H9 (cell line): Measurements from ENCODE around the gene FAM72D. TPM values are rescaled to one million over a fixed set of nuclear protein-coding genes. Genes with fewer than 3 reads are reported as not detected.
"Not testable (repeated sequence)": the region's sequence is repeated elsewhere in the genome, so short reads cannot be mapped to it uniquely, and the experiment has no call there.

ENCODE experiments used
- DNase-seq: peaks from one replicate; pipeline ENCODE4 v3.0.0-alpha.2; 2017
- H2AFZ ChIP-seq: one replicate; pipeline ENCODE4 v1.6.1; 2013; ENCODE audit warnings: mild to moderate bottlenecking, low read length, control low read depth, moderate library complexity
- H2AK5ac ChIP-seq: 2 replicates; pipeline ENCODE4 v1.6.1; 2013; ENCODE audit warnings: low read length, control low read depth, mixed read lengths; ENCODE audit not compliant: insufficient read length
- H2BK120ac ChIP-seq: one replicate; pipeline ENCODE4 v1.6.1; 2013; ENCODE audit warnings: low read depth, mild to moderate bottlenecking, low read length, control low read depth, inconsistent platforms; ENCODE audit not compliant: poor library complexity, severe bottlenecking
- H2BK12ac ChIP-seq: 2 replicates; pipeline ENCODE4 v1.6.1; 2013; ENCODE audit warnings: low read length, control low read depth, mixed read lengths, low read depth; ENCODE audit not compliant: insufficient read length
- H2BK15ac ChIP-seq: 2 replicates; pipeline ENCODE4 v1.6.1; 2013; ENCODE audit warnings: low read depth, low read length, control low read depth
- H2BK20ac ChIP-seq: one replicate; pipeline ENCODE4 v1.6.1; 2013; ENCODE audit warnings: low read depth, mild to moderate bottlenecking, low read length, control low read depth, inconsistent platforms; ENCODE audit not compliant: poor library complexity, severe bottlenecking
- H2BK5ac ChIP-seq: 2 replicates; pipeline ENCODE4 v1.6.1; 2013; ENCODE audit warnings: low read length, control low read depth, mixed read lengths; ENCODE audit not compliant: insufficient read length
- H3K14ac ChIP-seq: 2 replicates; pipeline ENCODE4 v1.6.1; 2013; ENCODE audit warnings: low read length, control low read depth; ENCODE audit not compliant: insufficient read depth
- H3K18ac ChIP-seq: 2 replicates; pipeline ENCODE4 v1.6.1; 2013; ENCODE audit warnings: low read depth, mild to moderate bottlenecking, mixed read lengths, low read length, control low read depth; ENCODE audit not compliant: insufficient read length
- H3K23ac ChIP-seq: 2 replicates; pipeline ENCODE4 v1.6.1; 2013; ENCODE audit warnings: low read length, control low read depth, mixed read lengths, low read depth; ENCODE audit not compliant: insufficient read length
- H3K23me2 ChIP-seq: 2 replicates; pipeline ENCODE4 v1.6.1; 2013; ENCODE audit warnings: low read depth, mild to moderate bottlenecking, mixed read lengths, low read length, control low read depth; ENCODE audit not compliant: insufficient read length, poor library complexity, severe bottlenecking
- H3K27ac ChIP-seq: 2 replicates; pipeline ENCODE4 v1.5.1; 2013; ENCODE audit warnings: low read length, control low read depth, mixed read lengths, low read depth; ENCODE audit not compliant: insufficient read length
- H3K27me3 ChIP-seq: 2 replicates; pipeline ENCODE4 v1.6.1; 2013; ENCODE audit warnings: low read length, control low read depth, inconsistent platforms; ENCODE audit not compliant: insufficient read depth
- H3K4ac ChIP-seq: 2 replicates; pipeline ENCODE4 v1.6.1; 2013; ENCODE audit warnings: low read depth, mild to moderate bottlenecking, control low read depth, inconsistent platforms, low read length, moderate library complexity
- H3K4me1 ChIP-seq: 2 replicates; pipeline ENCODE4 v1.6.1; 2013; ENCODE audit warnings: low read length, control low read depth, inconsistent platforms; ENCODE audit not compliant: insufficient read depth
- H3K4me2 ChIP-seq: 2 replicates; pipeline ENCODE4 v1.6.1; 2013; ENCODE audit warnings: low read length, control low read depth, mixed read lengths; ENCODE audit not compliant: insufficient read length, insufficient read depth
- H3K56ac ChIP-seq: 2 replicates; pipeline ENCODE4 v1.6.1; 2013; ENCODE audit warnings: low read depth, mild to moderate bottlenecking, mixed read lengths, low read length, control low read depth; ENCODE audit not compliant: insufficient read length
- H3K79me1 ChIP-seq: 2 replicates; pipeline ENCODE4 v1.6.1; 2013; ENCODE audit warnings: low read depth, mild to moderate bottlenecking, moderate library complexity, low read length, control low read depth, inconsistent platforms; ENCODE audit not compliant: insufficient read depth, poor library complexity, severe bottlenecking
- H3K79me2 ChIP-seq: 2 replicates; pipeline ENCODE4 v1.6.1; 2013; ENCODE audit warnings: low read length, control low read depth, inconsistent platforms; ENCODE audit not compliant: insufficient read depth
- H3K9ac ChIP-seq: 2 replicates; pipeline ENCODE4 v1.6.1; 2013; ENCODE audit warnings: low read length, control low read depth, mixed read lengths; ENCODE audit not compliant: insufficient read length; ENCODE audit errors: extremely low read depth
- H3K9me3 ChIP-seq: one replicate; pipeline ENCODE4 v1.6.1; 2013; ENCODE audit warnings: low read depth, low read length, inconsistent platforms; ENCODE audit not compliant: control insufficient read depth
- H3T11ph ChIP-seq: one replicate; pipeline ENCODE4 v1.6.1; 2013; ENCODE audit warnings: mild to moderate bottlenecking, low read length, control low read depth, inconsistent platforms
- H4K20me1 ChIP-seq: one replicate; pipeline ENCODE4 v1.6.1; 2013; ENCODE audit not compliant: control insufficient read depth, insufficient read length, insufficient read depth
- H4K5ac ChIP-seq: 2 replicates; pipeline ENCODE4 v1.6.1; 2013; ENCODE audit warnings: low read depth, mild to moderate bottlenecking, mixed read lengths, low read length, control low read depth; ENCODE audit not compliant: insufficient read length
- H4K8ac ChIP-seq: replicated peaks from 2 replicates; pipeline ENCODE4 v1.6.1; 2013; ENCODE audit warnings: low read length, control low read depth, mixed read lengths, low read depth; ENCODE audit not compliant: insufficient read length
- H4K91ac ChIP-seq: 2 replicates; pipeline ENCODE4 v1.6.1; 2013; ENCODE audit warnings: low read depth, mild to moderate bottlenecking, moderate library complexity, mixed read lengths, low read length, control low read depth; ENCODE audit not compliant: insufficient read length
- H3K27ac Mint-ChIP-seq, 3 experiments: 2 replicates in 2 of 3; 3 replicates in 1 of 3; pipeline ENCODE4 v1.8.0; 2020 to 2021; ENCODE audit warnings: mixed read lengths in 3 of 3, mild to moderate bottlenecking in 1 of 3, moderate library complexity in 1 of 3
- H3K27me3 Mint-ChIP-seq: 2 replicates; pipeline ENCODE4 v1.8.0; 2021; ENCODE audit warnings: low read depth, mild to moderate bottlenecking, moderate library complexity, mixed read lengths
- H3K36me3 Mint-ChIP-seq, 3 experiments: 2 replicates in 2 of 3; 3 replicates in 1 of 3; pipeline ENCODE4 v1.8.0; 2020 to 2021; ENCODE audit warnings: low read depth in 3 of 3, mixed read lengths in 3 of 3; ENCODE audit not compliant: insufficient read depth in 1 of 3
- H3K4me1 Mint-ChIP-seq, 2 experiments: 2 replicates each; pipeline ENCODE4 v1.8.0; 2020; ENCODE audit warnings: mixed read lengths in 2 of 2
- H3K4me3 Mint-ChIP-seq, 2 experiments: 2 replicates in 1 of 2; 3 replicates in 1 of 2; pipeline ENCODE4 v1.8.0; 2020 to 2021; ENCODE audit warnings: mild to moderate bottlenecking in 2 of 2, mixed read lengths in 2 of 2, moderate library complexity in 1 of 2
- H3K9me3 Mint-ChIP-seq, 2 experiments: 2 replicates in 1 of 2; 3 replicates in 1 of 2; pipeline ENCODE4 v1.8.0; 2020; ENCODE audit warnings: mild to moderate bottlenecking in 2 of 2, mixed read lengths in 2 of 2, moderate library complexity in 1 of 2
- WGBS: extraction: QIAGEN DNeasy Blood & Tissue Kit; methylation state at CpG from one replicate; pipeline ENCODE4 v1.1.7; 2013; ENCODE audit warnings: missing lambda C conversion rate, low lambda C conversion rate, mixed read lengths; ENCODE audit not compliant: insufficient read length; ENCODE audit errors: extremely low coverage; 5-methylcytosine and 5-hydroxymethylcytosine counted together
- total RNA-seq: library from RNA; stranded (reverse); gene quantifications from 2 replicates; pipeline ENCODE4 v1.2.1, GENCODE V29; 2021

FAM72D gene
- total RNA-seq, 1 experiment from 2014 or later: 6.0 TPM

- not testable (repeated sequence) for H3K27me3 ChIP-seq, H3K4me1 Mint-ChIP-seq, H3K18ac ChIP-seq, H3K27ac ChIP-seq, H2AFZ ChIP-seq, H3K79me1 ChIP-seq, H3K4ac ChIP-seq, H2BK15ac ChIP-seq, H4K5ac ChIP-seq, H2BK20ac ChIP-seq, H3K23me2 ChIP-seq, DNase-seq, H3K27me3 Mint-ChIP-seq, H2BK12ac ChIP-seq, H2BK5ac ChIP-seq, H3K9me3 ChIP-seq, H4K8ac ChIP-seq, H2BK120ac ChIP-seq, H3K36me3 Mint-ChIP-seq, H3K9ac ChIP-seq, H4K91ac ChIP-seq, H3K4me2 ChIP-seq, H3K23ac ChIP-seq, H3K9me3 Mint-ChIP-seq, H3K56ac ChIP-seq, H3T11ph ChIP-seq, H3K4me1 ChIP-seq, H3K14ac ChIP-seq, H3K4me3 Mint-ChIP-seq, H3K27ac Mint-ChIP-seq, H4K20me1 ChIP-seq, H2AK5ac ChIP-seq, H3K79me2 ChIP-seq
- no CpG with 5 or more reads among the region's 7 CpGs for WGBS
Observed at GRCh38 chr1:145123992-145124641, 28.3 kb downstream of the FAM72D start.

GRCh38 chr1:145125112-145125511, 29.3 kb downstream of the FAM72D start:
- not testable (repeated sequence) for H3K4me2 ChIP-seq, H3K9me3 ChIP-seq, H3K14ac ChIP-seq, H3K9me3 Mint-ChIP-seq, H2BK5ac ChIP-seq, H4K5ac ChIP-seq, H2BK15ac ChIP-seq, H3K27me3 Mint-ChIP-seq, H3K4ac ChIP-seq, H2BK20ac ChIP-seq, H3K56ac ChIP-seq, H2BK12ac ChIP-seq, H4K91ac ChIP-seq, H3K18ac ChIP-seq, H3K23me2 ChIP-seq, H3K4me1 ChIP-seq, H3K27me3 ChIP-seq, H3K27ac Mint-ChIP-seq, H3K36me3 Mint-ChIP-seq, H2BK120ac ChIP-seq, H3K4me1 Mint-ChIP-seq, H2AFZ ChIP-seq, H3K79me1 ChIP-seq, DNase-seq, H3K23ac ChIP-seq, H3K79me2 ChIP-seq, H3T11ph ChIP-seq, H2AK5ac ChIP-seq, H3K4me3 Mint-ChIP-seq, H4K20me1 ChIP-seq, H3K9ac ChIP-seq, H3K27ac ChIP-seq, H4K8ac ChIP-seq
- no CpG with 5 or more reads among the region's 1 CpG for WGBS
